IPS-20b (cell line): ENCODE data around the gene CDC5L.

Source experiments
- H3K27ac ChIP-seq: one replicate; pipeline ENCODE4 v1.5.1; 2013; ENCODE audit warnings: low read length
- H3K27me3 ChIP-seq: 2 replicates; pipeline ENCODE4 v1.6.1; 2013; ENCODE audit warnings: mild to moderate bottlenecking, low read length, inconsistent platforms; ENCODE audit not compliant: insufficient read depth
- H3K36me3 ChIP-seq: 2 replicates; pipeline ENCODE4 v1.6.1; 2013; ENCODE audit warnings: low read depth, mild to moderate bottlenecking, inconsistent platforms, low read length, moderate library complexity; ENCODE audit not compliant: insufficient read depth
- H3K4me1 ChIP-seq: 2 replicates; pipeline ENCODE4 v1.6.1; 2013; ENCODE audit warnings: mild to moderate bottlenecking, control low read depth, inconsistent platforms, low read length, moderate library complexity; ENCODE audit not compliant: insufficient read depth
- H3K4me3 ChIP-seq: 2 replicates; pipeline ENCODE4 v1.5.1; 2013; ENCODE audit warnings: mild to moderate bottlenecking, low read length, inconsistent platforms
- H3K9ac ChIP-seq: 2 replicates; pipeline ENCODE4 v1.6.1; 2013; ENCODE audit warnings: low read depth, mild to moderate bottlenecking, inconsistent platforms, low read length, moderate library complexity
- H3K9me3 ChIP-seq: 2 replicates; pipeline ENCODE4 v1.6.1; 2013; ENCODE audit warnings: mild to moderate bottlenecking, low read depth, low read length, inconsistent platforms; ENCODE audit not compliant: insufficient read depth

CDC5L gene

GRCh38 chr6:44496665-44497369 is 109.3 kb downstream of the CDC5L start:
- Histone ChIP-seq H3K27me3 (no peaks in the 10 kb centered on the region), H3K4me3 (no peak overlapping the region), H3K9ac (no peak overlapping the region), H3K27ac (no peak overlapping the region), H3K9me3 (no peaks in the 10 kb centered on the region), H3K36me3 (no peaks in the 10 kb centered on the region), H3K4me1 (0 out of 2 replicates have a peak, but pooled peaks cover 5% of the 10 kb centered on the region)

GRCh38 chr6:44497807-44498206 is 110.3 kb downstream of the CDC5L start:
- no peak overlapping the region for H3K4me3 ChIP-seq
- no peaks in the 10 kb centered on the region for H3K9me3 ChIP-seq
- no peak overlapping the region for H3K27ac ChIP-seq
- no peak overlapping the region for H3K9ac ChIP-seq
- 0 out of 2 replicates have a peak, but pooled peaks cover 5% of the 10 kb centered on the region for H3K4me1 ChIP-seq
- H3K36me3 ChIP-seq, result no peaks in the 10 kb centered on the region
- no peaks in the 10 kb centered on the region for H3K27me3 ChIP-seq

GRCh38 chr6:44498436-44498835 is 110.9 kb downstream of the CDC5L start:
- Histone ChIP-seq H3K9ac (no peak overlapping the region), H3K4me3 (no peak overlapping the region), H3K27me3 (no peaks in the 10 kb centered on the region), H3K4me1 (0 out of 2 replicates have a peak, but pooled peaks cover 4% of the 10 kb centered on the region), H3K9me3 (no peaks in the 10 kb centered on the region), H3K27ac (no peak overlapping the region), H3K36me3 (no peaks in the 10 kb centered on the region)

GRCh38 chr6:44499609-44500008 is 112.1 kb downstream of the CDC5L start:
- Histone ChIP-seq H3K4me3 (no peak overlapping the region), H3K27ac (no peak overlapping the region), H3K9me3 (no peaks in the 10 kb centered on the region), H3K27me3 (no peaks in the 10 kb centered on the region), H3K36me3 (no peaks in the 10 kb centered on the region), H3K9ac (no peak overlapping the region), H3K4me1 (no peaks in the 10 kb centered on the region)
